HEK293T (cell line): ENCODE measurements around the gene GRB7.

Source experiments
- CTBP1 ChIP-seq: fragments of 450-650 bp; IDR thresholded peaks from 2 replicates; pipeline ENCODE4 v1.6.1; 2016; ENCODE audit warnings: borderline replicate concordance
- FOXA1 ChIP-seq: fragments of 450-650 bp; IDR thresholded peaks from 2 replicates; pipeline ENCODE4 v1.6.1; 2016; ENCODE audit warnings: mild to moderate bottlenecking
- FOXM1 ChIP-seq: fragments of 450-650 bp; IDR thresholded peaks from 2 replicates; pipeline ENCODE4 v1.6.1; 2017; ENCODE audit warnings: mild to moderate bottlenecking, borderline replicate concordance
- HDGF ChIP-seq: fragments of 450-650 bp; IDR thresholded peaks from 2 replicates; pipeline ENCODE4 v1.6.1; 2017; ENCODE audit warnings: antibody characterized with exemption, borderline replicate concordance
- PKNOX1 ChIP-seq: fragments of 450-650 bp; IDR thresholded peaks from 2 replicates; pipeline ENCODE4 v1.6.1; 2016
- SP1 ChIP-seq: fragments of 450-650 bp; IDR thresholded peaks from 2 replicates; pipeline ENCODE4 v1.6.1; 2017
- SUZ12 ChIP-seq: fragments of 450-650 bp; IDR thresholded peaks from 2 replicates; pipeline ENCODE4 v1.6.1; 2016; ENCODE audit warnings: mild to moderate bottlenecking
- TARDBP ChIP-seq: fragments of 450-650 bp; IDR thresholded peaks from 2 replicates; pipeline ENCODE4 v1.6.1; 2016

- TF ChIP-seq SP1 (no peak), HDGF (no peak), FOXA1 (no peak), FOXM1 (no peak), SUZ12 (no peak), TARDBP (no peak), CTBP1 (no peak), PKNOX1 (no peak)
Observed at GRCh38 chr17:39736319-39737165, 1.2 kb upstream of the GRB7 start.
